Measurements from ENCODE around the gene CNOT11. TPM values are rescaled to one million over a fixed set of nuclear protein-coding genes. Genes with fewer than 3 reads are reported as not detected.
A peak's percentile ranks its signal among the peaks of the same experiment; 100 is the strongest.

The CNOT11 gene
- total RNA-seq, 1 experiment from 2014 or later, result 57.8 TPM

GRCh38 chr2:101308432-101309210, 55.9 kb downstream of the CNOT11 start, which contains the start of gene RNF149:
Gene RNF149, minus strand, starts transcription at chr2:101308701. Its CDS starts 113 bp downstream, at chr2:101308588.
- Histone ChIP-seq H3K27ac (ENCODE audit: low read depth, low read length) (peak within 1 kb of the TSS; percentile 75), H3K4me3 (replicated peaks in 1 of 2; ENCODE audit: low read depth in 1 of 2, low read length in 2 of 2) (peak within 1 kb of the TSS; percentile 72 to 86), H3K9me3 (ENCODE audit: control insufficient read depth in 1 of 2, insufficient read depth in 1 of 2, low read depth in 1 of 2, low read length in 2 of 2) (no peaks in the 10 kb centered on the region), H3K79me2 (ENCODE audit: insufficient read depth, low read length) (peaks cover 48% of the 10 kb centered on the region), H3K4me2 (ENCODE audit: low read length) (peak within 1 kb of the TSS; percentile 84), H3K36me3 (ENCODE audit: control insufficient read depth in 1 of 2, insufficient read depth in 2 of 2, low read length in 2 of 2) (peaks cover 0 to 3% of the 10 kb centered on the region in 2 experiments; a peak in 1 of 4 replicates), H3K27me3 (ENCODE audit: insufficient read depth, low read length) (no peaks in the 10 kb centered on the region), H3K9ac (ENCODE audit: low read length) (peak within 1 kb of the TSS; percentile 89), H3K9me2 (ENCODE audit: insufficient read depth) (no peaks in the 10 kb centered on the region), H2AFZ (ENCODE audit: low read depth, low read length, poor library complexity, severe bottlenecking) (peak within 1 kb of the TSS; percentile 41), H4K20me1 (ENCODE audit: insufficient read depth) (peaks cover 3% of the 10 kb centered on the region; the same call in 1 of the 2 replicates), H3K4me1 (ENCODE audit: control insufficient read depth in 1 of 2, insufficient read depth in 2 of 2, low read length in 2 of 2) (peaks cover 16 to 43% of the 10 kb centered on the region in 2 experiments)
- intact Hi-C loops (cut with micrococcal nuclease), result no loop called here
- BruUV-seq (replicated peaks), result TSS peak; percentile 94
- DNase-seq (ENCODE audit: low read depth, low spot score) (peak; percentile 72), ATAC-seq (peak; percentile 97)
- POLR2A ChIA-PET, result interaction anchor here (0.8 to 1.5 kb wide), 4 partner anchors 9 to 27 kb away, joined by 3 to 9 read pairs (median 4); no protein-coding TSS in a partner anchor
- CTCF ChIA-PET, result interaction anchor here (0.6 to 2.6 kb wide), 4 partner anchors 34 to 80 kb away, joined by 3 to 12 read pairs (median 4); partner anchors contain the start of gene CREG2
- RAD21 ChIA-PET (ENCODE audit: low non-redundant PET in 1 of 2, low total read pairs in 2 of 2, uncharacterized antibody in 2 of 2, unreplicated experiment in 2 of 2), result no interaction called here
- TF ChIP-seq EZH2 (IDR thresholded peaks at IDR 0.05) (no peak), CTCF (IDR thresholded peaks at IDR 0.05 in 2 of 3, conservative IDR thresholded peaks at IDR 0.05 in 1 of 3; ENCODE audit: borderline replicate concordance in 1 of 3, insufficient read depth in 1 of 3, low read depth in 2 of 3, low read length in 2 of 3) (no peak), RAD21 (IDR thresholded peaks at IDR 0.05; ENCODE audit: low read depth) (no peak), JUND (IDR thresholded peaks at IDR 0.05) (no peak), POLR2A (IDR thresholded peaks at IDR 0.05; ENCODE audit: borderline replicate concordance, extremely low read depth, insufficient read depth, insufficient read length) (peak; percentile 97), CBX3 (IDR thresholded peaks at IDR 0.05; ENCODE audit: low read depth) (no peak), ZNF274 (IDR thresholded peaks at IDR 0.05; ENCODE audit: low read depth, low read length) (no peak), CEBPB (IDR thresholded peaks at IDR 0.05; ENCODE audit: low read depth) (peak; percentile 80; the same call in 1 of the 2 replicates), ELF1 (IDR thresholded peaks at IDR 0.05; ENCODE audit: borderline replicate concordance, low read depth) (no peak), TCF7L2 (IDR thresholded peaks at IDR 0.05; ENCODE audit: borderline replicate concordance, extremely low read depth, insufficient read depth, insufficient read length) (peak; percentile 12), YY1 (IDR thresholded peaks at IDR 0.05; ENCODE audit: extremely low read depth, insufficient replicate concordance, low read depth, low read length) (peak; percentile 11), MAX (IDR thresholded peaks at IDR 0.05) (peak; percentile 84), EGR1 (IDR thresholded peaks at IDR 0.05; ENCODE audit: low read depth) (peak; percentile 82), EZH2phosphoT487 (IDR thresholded peaks at IDR 0.05; ENCODE audit: borderline replicate concordance) (no peak), FOSL1 (IDR thresholded peaks at IDR 0.05; ENCODE audit: low read depth) (no peak), ZFX (IDR thresholded peaks at IDR 0.05) (peak; percentile 88), SIN3A (IDR thresholded peaks at IDR 0.05; ENCODE audit: low read depth) (peak; percentile 50; the same call in 1 of the 2 replicates), POLR2AphosphoS5 (IDR thresholded peaks at IDR 0.05; ENCODE audit: low read depth, low read length) (peak; percentile 99), ATF3 (IDR thresholded peaks at IDR 0.05) (no peak), SRF (IDR thresholded peaks at IDR 0.05; ENCODE audit: low read depth) (no peak)
- TF ChIP-seq, protein P1, sequence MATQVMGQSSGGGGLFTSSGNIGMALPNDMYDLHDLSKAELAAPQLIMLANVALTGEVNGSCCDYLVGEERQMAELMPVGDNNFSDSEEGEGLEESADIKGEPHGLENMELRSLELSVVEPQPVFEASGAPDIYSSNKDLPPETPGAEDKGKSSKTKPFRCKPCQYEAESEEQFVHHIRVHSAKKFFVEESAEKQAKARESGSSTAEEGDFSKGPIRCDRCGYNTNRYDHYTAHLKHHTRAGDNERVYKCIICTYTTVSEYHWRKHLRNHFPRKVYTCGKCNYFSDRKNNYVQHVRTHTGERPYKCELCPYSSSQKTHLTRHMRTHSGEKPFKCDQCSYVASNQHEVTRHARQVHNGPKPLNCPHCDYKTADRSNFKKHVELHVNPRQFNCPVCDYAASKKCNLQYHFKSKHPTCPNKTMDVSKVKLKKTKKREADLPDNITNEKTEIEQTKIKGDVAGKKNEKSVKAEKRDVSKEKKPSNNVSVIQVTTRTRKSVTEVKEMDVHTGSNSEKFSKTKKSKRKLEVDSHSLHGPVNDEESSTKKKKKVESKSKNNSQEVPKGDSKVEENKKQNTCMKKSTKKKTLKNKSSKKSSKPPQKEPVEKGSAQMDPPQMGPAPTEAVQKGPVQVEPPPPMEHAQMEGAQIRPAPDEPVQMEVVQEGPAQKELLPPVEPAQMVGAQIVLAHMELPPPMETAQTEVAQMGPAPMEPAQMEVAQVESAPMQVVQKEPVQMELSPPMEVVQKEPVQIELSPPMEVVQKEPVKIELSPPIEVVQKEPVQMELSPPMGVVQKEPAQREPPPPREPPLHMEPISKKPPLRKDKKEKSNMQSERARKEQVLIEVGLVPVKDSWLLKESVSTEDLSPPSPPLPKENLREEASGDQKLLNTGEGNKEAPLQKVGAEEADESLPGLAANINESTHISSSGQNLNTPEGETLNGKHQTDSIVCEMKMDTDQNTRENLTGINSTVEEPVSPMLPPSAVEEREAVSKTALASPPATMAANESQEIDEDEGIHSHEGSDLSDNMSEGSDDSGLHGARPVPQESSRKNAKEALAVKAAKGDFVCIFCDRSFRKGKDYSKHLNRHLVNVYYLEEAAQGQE (IDR thresholded peaks at IDR 0.05; ENCODE audit: low read depth), result no peak

Measured in HCT116 (cell line).